Left renal pelvis (tissue), 4 donors: ENCODE data around the gene TOB2. TPM values are rescaled to one million over a fixed set of nuclear protein-coding genes. Genes with fewer than 3 reads are reported as not detected.
A peak's percentile ranks its signal among the peaks of the same experiment; 100 is the strongest.
"Not testable (repeated sequence)": the region's sequence is repeated elsewhere in the genome, so short reads cannot be mapped to it uniquely, and the experiment has no call there.

Source experiments
- DNase-seq, 4 donors: peaks; one replicate each; pipeline ENCODE4 v3.0.0-alpha.2; 2013; ENCODE audit warnings: low read depth in 4 of 4, low spot score in 3 of 4
- polyA plus RNA-seq, 4 donors: library from polyadenylated mRNA; unstranded; fragments of 120-200 nt; gene quantifications; one replicate each; pipeline ENCODE4 v1.2.1, GENCODE V29; 2013; ENCODE audit not compliant: insufficient read length in 4 of 4

The TOB2 gene
- polyA plus RNA-seq, 4 donors = 50.3 to 60.6 (median 57.3) TPM

DNA sequence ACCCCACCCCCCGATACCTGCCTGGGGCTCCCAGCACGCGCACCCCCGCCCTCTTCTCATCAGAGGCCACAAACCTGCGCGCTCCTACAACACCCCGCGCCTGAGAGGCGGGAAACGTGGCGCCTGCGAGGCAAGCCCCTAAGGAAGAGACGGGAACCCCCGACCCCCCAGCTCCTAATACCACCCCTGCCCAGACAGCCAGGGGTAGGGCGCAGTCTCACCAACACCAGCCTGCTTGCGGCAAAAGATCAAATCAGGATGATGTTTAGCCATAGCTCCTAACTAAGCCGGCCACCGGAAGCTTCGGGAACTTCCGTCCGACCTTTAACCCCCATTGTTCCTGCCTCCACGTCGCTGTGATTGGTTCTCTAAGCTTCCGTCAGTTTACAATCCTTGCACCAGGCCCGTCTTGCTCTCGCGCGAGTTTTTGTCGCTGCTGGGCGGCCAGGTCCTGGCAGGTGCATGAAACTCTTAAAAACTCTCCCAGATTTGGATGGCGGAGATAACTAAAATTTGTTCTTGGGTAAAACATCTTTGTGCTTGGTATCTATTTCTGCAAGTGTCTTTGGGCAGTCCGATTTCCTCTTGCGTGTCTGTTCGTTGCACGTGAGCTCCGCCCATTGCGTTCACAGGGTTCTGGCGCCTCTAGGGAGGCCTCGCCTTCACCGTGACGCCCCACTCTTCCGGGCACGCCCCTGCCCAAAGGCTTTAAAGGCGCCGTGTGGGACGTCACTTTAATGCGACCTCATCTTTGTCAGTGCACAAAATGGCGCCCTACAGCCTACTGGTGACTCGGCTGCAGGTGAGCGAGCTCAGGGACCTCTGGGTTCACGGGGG is 22.0 kb upstream of the TOB2 start, which contains the start of the genes ACO2 and PHF5A:
ACO2 (plus strand) TSS at position 737 of the 837 bp plus-strand sequence; CDS start at position 767, 30 bp downstream.
PHF5A (minus strand) TSS at position 312 of the 837 bp plus-strand sequence; CDS start at position 273, 39 bp downstream.
- DNase-seq = peak; percentile 98 to 99 (median 99)

DNA sequence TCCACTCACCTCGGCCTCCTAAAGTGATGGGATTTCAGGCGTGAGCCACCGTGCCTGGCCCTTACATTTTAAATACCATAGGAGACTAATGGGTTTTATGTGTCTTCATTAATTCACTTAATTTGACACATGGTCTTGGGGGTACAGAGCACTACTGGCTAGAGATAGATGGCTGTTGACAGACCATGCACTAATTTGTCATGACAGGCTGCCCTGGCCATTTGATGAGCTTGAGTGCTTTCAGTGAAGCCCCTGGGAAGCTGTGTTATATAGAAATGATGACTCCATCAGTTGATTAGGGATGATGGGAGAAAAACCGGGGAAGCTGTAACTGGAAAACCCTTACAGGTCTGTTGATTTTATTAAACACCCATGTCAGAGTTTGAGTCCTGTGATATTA is 15.3 kb upstream of the TOB2 start:
- DNase-seq = no peak

DNA sequence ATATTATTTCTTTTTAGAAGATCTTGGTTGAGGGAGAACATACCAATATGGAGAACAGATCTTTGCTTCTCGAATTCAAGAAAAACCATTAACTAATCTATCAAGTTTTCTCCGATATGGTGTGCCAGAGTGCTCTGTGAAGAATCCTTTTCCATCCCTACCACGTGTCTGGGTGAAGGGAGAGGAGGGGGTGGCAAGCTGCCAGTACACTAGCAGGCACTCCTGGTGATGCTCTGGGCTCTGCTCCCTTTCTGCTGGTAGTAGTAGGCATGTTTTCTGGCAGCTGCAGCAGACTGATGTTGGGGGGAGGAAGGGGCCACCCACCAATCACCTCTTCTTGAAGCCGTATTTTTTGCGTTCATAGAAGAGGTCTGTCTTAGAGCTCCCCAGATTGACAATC is 13.5 kb upstream of the TOB2 start:
- not testable (repeated sequence) for DNase-seq

DNA sequence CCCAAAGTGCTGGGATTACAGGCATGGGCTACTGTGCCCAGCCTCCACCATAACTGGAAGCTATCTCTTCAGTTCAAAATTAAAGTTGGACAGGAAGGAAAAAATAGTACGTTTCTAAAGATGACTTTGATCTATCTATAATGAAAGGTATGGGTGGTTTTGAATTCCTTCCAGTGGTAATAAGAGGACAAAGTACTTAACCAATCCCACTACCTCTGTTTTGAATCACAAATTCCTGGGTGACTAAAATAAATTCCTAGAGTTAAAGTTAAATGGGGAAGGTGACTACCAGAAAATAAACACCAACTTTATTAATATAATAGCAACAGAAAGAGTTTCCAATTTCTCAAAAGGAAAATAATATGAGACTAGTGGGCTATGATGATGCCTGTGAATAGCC is 12.8 kb upstream of the TOB2 start:
- no peak for DNase-seq

DNA sequence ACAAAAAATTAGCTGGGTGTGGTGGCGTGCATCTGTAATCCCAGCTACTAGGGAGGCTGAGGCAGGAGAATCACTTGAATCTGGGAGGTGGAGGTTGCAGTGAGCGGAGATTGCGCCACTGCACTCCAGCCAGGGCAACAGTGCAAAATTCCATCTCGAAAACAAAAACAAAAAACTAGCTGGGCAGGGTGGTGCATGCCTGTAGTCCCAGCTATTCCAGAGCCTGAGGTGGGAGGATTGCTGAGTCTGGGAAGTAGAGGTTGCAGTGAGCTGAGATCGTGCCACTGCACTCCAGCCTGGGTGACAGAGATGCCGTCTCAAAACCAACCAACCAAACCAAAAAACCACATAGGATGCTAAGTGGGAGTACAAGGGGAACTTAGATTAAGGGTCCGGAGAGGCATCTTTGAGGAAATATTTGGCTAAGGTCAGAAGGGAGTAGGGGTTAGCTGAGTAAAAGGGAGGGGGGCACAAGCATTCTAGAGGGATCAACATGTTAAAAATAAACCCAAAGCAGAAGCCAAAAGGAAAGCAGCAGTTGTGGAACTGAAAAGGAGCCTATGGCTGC is 11.6 kb upstream of the TOB2 start:
- no peak for DNase-seq

DNA sequence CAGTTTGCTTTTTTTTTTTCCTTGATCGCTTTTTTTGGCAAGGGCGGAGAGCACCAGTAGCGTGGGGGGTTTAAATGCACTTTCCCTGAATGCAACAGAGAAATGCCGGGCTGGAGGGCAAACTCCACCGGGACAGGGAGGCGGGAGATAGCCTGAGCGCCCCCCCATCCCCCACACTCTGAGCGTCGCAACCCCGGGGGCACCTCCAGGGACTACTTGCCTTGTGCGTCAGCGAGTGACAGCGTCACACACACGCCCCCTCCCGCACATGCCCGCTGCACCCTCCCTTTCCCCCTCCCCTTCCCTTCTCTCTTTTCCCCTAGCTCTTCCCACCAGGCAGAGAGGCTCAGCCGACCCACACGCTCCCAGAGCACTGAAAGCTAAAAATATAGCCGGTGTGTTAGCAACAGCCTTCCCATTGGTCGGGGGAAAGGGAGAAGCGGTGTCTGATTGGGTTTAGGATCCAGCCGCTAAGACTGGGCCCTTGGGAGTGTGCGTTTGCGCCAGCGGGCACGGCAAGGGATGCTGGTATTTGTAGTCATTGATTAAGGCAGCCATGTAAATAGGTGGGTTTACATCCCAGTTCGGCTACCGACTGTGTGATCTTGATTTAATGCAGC is 1.7 kb upstream of the TOB2 start:
- DNase-seq = peak; percentile 98 to 100 (median 99)

DNA sequence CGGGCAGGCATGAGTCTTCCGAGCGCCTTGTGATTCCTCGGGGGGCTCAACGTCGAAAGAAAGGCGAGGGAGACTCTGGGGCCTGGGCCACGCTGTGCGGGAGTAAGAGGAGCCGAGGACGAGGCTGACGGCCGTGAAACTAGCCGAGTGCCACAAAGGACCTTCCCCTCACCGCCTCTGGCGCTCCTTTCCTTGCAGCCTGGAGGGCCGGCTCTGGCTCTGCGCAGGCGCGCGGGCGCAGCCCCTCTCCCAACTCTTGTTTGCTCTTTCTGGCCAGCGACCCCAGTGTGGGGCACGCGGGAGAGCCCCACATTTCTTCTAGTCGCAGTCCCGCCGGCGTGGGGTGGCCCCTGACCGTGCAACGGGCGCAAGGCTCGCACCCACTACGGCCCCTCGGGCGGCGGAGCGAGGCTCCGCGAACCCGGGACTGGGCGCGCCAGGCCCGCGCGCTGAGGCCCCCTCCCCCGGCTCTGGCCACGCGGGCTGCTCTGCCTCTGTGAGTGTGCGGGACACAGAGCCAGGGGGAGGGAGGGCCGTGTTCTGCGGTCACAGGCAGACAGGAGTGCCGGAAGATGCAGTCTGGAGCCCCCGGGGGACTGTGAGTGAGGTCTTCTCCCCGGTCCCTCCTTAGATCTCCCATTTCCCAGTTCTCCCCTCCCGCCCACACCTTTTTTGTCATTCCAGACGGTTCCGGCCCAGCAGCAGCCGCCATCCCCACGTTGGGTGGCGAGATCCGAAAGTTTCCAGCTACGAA is 1.0 kb upstream of the TOB2 start:
- DNase-seq = no peak

DNA sequence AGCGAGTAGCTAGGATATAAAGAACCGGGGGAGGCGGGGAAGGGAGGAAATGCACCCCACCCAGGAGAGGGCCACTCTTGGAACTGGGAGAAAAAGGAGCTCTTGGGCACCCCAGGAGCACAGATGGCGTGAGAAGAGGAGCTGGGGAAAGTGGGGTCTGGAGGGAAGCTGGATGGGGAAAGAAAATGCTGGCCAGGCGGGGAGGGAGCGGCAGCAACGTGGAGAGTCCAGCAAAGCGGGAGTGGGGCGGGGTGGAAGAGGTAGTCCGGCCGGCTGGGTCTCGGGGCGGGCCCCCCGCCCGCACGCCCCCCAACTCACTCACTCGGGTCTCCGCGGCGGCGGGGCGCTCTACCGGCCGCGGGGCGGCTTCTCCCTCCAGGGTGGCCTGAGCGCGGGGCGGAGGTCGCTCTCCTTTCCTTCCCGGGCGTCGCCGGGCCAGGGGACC is 522 bp downstream of the TOB2 start:
- no peak for DNase-seq

DNA sequence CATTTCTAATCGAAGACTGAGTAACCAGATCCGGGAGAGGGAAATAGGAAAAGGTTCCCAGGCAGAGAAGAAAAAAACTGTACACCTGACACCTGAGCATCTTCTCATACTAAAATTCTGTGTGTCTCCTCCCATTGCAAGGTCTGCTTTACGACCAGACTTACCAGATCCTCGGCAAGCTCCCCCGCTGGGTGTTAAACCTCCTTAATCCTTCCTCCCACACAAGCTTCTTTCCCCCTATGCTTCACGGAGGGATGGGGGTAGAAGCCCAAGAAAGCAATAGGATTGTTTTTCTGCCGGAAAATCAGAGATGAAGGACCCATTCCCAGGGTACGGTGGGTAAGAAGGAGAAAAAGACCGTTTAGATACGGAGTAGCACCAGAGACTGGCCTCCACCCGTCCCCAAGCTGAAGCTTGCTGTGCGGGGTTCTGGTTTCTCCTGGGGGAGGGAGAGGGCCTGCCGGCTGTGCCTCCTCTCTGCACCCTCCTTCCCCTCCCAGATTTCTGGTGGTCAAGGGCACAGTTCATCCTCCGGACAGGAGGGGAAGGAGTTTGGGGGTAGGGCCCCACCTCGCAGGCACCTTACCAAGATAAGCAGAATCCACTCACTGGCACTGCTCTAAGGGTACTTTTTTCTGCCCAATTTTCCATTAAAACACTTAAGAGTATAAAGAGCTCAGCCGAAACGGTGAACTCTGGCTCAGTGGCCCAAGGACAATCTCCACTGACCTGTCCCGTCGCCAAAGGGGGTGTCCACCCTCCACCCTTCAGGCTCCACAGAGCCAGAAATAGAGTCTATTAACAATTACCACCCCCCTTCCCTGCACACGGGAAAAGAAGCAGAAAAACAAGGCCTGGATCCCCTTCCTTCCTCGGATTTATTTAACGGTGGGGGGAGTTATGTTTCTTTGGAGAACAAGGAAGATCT is 1.2 kb downstream of the TOB2 start:
- no peak for DNase-seq

DNA sequence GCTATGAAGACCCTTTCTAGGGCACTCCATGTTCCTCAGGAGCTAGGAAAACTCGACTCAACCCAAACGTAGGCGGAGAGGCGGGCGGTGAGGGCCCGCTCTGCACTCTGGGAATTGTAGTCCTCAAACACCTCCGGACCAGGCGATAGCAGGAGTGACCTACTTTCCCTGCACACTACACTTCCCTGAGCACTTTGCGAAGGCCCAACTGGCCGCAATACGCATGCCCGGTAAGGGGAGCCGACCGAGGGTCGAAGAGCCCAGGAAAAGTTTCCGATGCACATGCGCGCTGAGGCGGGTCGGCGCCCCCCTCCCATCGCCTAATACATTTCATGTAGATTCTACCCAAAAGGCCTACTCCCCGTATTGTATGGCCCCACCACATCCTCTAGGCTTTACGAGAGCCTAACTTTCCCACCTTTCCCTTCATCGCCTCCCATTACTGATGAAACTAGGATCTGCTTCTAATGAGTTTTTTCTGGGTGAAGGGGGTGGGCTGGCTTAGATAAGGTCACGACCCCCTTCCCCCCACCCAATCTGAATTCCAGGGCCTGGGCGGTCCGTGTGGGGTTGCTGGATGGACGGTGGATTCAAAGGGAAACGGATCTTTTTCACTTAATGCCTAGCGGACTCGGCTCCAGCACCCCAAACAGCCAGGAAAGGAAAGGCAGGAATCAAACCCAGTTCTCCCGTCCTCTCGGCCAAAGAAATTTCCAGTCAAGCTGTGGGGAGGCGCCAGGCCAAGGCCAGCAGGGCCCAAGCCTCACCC is 2.1 kb downstream of the TOB2 start:
- peak; percentile 90 to 96 (median 94) for DNase-seq

DNA sequence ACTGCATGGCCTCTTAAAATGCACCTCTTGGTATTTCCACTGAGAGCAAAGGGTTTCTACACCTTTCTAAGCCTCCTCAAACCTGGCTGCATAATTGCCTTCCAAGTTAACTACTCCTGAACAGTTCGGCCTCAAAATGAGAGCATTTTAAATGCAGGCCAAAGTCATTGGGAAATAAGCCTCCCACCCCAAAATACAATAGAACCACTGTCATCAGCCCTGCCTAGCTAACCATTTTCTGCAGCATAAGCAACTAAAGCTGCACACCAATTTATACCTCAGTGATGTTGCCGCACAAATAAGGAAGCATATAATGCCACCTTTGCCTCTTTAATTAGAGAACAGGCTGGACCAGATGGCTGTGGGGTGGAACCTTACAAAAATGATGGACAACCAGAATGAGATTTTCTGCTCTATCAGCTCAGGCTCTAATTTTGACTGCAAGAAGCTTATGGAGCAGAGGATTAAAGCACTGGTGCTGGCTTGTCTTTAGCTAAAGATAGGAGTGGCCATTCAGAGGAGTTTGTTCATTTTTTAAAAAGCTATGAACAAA is 4.3 kb downstream of the TOB2 start:
- DNase-seq = no peak

DNA sequence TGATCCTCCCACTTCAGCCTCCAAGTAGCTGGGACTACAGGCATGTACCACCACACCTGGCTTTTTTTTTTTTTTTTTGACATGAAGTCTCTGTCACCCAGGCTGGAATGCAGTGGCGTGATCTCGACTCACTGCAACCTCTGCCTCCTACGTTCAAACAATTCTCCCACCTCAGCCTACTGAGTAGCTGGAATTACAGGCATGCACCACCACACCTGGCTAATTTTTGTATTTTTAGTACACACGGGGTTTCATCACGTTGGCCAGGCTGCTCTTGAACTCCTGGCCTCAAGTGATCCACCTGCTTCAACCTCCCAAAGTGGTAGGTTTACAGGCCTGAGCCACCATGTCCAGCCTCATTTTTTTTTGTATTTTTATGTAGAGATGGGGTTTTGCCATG is 6.1 kb downstream of the TOB2 start:
- not testable (repeated sequence) for DNase-seq

DNA sequence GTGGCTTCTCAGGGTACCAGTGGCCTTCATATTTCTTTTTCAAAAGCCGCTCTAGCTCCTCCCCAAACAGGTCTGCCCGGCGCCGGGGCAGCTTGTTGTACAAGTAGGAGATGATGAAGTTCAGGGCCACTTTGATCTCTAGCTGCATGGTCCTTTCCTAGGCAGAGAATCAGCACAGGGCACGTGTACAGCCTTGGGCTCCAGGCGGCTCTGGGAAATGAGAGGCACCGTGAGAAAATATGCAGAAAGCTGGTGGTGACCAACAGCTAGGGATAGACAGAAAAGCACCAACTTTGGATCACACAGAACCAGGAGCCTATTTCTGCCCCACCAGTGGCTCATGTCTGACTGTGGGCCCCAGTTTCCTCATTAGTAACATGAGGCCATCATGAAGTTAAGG is 9.4 kb downstream of the TOB2 start:
- DNase-seq = no peak

DNA sequence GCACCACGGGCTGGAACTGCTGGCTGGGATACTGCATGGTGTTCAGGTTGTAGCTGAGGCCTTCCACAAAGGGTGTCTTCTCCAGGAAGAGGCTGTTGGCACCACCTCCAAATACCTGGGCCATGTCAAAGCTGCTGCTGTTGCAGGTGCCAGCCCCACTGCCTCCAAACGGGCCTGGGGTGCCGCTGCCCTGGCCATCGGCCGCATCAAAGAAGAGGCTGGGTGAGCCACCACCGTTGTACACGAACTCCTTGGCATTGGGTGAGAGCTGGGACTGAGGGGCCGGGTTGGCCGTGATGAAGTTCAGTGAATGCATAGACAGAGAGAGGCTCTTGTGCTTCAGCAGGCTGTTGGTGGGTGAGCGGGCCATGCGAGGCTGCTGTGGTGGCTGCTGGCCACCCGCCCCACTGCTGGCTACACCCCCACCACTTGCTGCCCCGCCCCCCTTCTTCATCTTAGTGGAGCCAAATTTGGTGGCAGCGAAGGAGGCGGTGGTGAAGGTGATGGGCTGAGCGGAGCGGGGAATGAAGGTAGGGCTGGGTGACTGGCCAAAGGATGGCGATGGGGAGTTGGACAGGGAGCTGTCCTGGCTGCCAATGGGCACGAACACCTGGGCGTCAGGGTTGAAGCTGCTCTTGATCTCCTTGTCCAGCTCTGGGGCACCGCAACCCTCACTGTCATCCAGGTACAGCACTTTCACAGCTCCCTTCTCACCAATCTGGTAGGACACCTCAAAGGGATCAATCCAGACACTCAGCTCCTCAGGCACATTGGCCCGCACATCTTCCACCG is 10.1 kb downstream of the TOB2 start:
- no peak for DNase-seq

DNA sequence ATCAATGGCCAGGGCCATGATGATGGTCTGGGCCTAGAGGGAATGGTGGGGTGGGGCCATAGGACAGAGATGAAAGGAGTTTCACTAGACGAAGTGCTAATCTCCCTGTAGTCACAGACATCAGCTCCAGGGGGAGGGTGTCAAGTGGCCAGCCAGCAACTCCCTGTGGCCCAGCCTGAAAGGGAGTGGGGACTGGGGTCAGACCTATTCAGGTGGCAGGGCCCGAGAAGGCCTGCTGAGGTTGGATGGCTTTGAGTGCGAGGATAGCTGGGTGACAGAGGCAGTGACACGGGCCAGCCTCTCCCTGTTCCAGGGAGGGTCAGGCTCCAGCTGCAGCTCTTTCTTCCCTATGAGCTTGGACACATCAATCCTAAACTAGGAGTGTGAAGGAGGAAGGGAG is 11.0 kb downstream of the TOB2 start:
- DNase-seq = no peak

DNA sequence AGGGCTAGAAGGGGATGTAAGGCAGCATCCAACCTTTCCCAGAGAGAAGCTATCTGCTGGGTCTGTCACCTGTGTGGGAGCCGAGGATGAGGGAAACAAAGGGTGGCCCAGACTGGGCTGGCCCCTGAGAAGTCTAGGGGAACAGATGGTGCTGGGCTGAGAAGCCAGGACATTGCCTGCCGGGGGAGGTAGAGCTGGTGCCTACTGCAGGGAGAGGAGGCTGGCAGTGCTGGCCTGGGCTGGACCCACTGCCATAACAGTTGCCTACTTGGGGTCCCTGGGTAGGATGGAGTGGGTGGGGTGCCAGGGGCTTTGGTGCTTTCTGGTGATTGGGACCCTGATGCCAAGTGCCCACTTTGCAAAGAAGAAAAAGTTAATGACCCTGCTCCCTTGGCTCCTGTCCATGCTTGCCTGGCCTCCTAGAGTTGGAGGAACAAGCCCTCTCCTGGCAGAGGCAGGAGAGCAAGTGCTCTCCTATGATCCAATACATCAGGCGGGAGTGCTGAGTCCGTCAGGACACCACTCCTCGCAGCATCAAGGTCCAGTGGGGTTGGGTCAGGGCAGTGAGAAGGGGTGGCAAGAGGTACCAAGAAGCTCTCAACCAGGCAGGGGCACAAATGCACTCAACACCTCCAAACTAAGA is 12.1 kb downstream of the TOB2 start:
- DNase-seq = not testable (repeated sequence)

DNA sequence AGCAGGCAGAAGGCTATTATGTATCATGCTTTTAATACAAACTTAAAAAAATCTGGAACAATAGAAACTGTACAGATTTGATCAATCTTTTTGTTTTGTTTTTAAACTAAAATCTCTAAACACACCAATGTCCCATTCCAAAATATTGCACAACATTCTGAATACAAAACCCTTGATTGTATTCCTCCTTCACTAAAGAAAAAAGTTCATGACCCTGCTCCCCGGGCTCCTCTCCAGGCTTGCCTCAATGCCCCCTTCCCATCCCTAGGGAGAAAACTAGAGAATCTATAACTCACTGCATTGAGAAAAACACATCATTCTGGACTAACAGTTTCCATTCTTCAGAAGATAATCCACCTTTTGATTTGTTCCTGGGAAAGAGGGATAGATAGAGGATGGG is 13.1 kb downstream of the TOB2 start:
- DNase-seq = not testable (repeated sequence)
